ENCODE results near the gene ERMAP. TPM values are rescaled to one million over a fixed set of nuclear protein-coding genes. Genes with fewer than 3 reads are reported as not detected.
A peak's percentile ranks its signal among the peaks of the same experiment; 100 is the strongest.

ERMAP gene
- total and polyA plus RNA-seq, 9 of the 15 experiments (the other 6 are each of a cell fraction or from before 2014, with no cell fraction given): 8.0 to 31.4 (median 22.5) TPM

DNA sequence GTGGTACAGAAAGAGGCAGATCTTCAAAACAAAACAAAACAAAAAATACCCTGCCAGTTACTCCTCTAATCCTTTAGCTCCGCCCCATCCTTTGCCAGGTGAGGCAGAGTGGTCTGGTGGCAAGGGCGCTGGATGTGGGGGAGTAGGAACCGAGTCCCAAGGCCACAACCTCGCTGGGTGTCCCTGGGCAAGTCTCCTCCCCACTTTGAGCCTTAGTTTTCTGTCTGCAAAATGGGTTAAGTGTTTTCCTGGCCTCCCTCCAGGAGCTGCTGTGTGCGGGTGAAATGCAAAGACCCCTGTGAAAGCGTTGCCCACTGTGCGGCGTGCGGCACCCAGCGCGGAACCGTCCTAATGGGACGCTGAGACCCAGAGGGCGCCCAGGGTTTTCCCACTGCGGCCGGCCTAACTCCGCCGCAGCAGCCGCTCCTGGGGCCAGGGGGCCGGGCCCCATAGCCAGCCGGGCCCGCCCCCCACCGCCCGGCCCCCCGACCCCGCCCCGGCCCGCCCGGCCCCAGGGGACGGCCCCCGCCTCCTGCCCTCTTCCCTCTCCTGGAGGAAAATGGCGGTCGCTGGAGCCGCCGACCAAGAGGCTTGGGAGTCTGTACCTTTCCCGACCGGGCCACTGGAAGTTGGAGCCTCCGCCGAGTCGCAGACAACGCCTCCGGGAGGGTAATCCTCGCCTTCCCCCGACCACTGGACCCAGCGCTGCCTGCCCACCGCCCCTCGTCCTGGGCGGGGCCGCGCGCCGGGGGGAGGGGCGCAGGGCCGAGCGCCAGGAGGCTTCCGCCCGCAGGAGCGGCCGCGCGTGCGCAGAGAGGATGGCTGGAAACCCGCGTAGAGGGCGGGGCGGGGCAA, at the start of gene ERMAP, which contains the start of gene SVBP (continued):
- TF ChIP-seq, protein P1, sequence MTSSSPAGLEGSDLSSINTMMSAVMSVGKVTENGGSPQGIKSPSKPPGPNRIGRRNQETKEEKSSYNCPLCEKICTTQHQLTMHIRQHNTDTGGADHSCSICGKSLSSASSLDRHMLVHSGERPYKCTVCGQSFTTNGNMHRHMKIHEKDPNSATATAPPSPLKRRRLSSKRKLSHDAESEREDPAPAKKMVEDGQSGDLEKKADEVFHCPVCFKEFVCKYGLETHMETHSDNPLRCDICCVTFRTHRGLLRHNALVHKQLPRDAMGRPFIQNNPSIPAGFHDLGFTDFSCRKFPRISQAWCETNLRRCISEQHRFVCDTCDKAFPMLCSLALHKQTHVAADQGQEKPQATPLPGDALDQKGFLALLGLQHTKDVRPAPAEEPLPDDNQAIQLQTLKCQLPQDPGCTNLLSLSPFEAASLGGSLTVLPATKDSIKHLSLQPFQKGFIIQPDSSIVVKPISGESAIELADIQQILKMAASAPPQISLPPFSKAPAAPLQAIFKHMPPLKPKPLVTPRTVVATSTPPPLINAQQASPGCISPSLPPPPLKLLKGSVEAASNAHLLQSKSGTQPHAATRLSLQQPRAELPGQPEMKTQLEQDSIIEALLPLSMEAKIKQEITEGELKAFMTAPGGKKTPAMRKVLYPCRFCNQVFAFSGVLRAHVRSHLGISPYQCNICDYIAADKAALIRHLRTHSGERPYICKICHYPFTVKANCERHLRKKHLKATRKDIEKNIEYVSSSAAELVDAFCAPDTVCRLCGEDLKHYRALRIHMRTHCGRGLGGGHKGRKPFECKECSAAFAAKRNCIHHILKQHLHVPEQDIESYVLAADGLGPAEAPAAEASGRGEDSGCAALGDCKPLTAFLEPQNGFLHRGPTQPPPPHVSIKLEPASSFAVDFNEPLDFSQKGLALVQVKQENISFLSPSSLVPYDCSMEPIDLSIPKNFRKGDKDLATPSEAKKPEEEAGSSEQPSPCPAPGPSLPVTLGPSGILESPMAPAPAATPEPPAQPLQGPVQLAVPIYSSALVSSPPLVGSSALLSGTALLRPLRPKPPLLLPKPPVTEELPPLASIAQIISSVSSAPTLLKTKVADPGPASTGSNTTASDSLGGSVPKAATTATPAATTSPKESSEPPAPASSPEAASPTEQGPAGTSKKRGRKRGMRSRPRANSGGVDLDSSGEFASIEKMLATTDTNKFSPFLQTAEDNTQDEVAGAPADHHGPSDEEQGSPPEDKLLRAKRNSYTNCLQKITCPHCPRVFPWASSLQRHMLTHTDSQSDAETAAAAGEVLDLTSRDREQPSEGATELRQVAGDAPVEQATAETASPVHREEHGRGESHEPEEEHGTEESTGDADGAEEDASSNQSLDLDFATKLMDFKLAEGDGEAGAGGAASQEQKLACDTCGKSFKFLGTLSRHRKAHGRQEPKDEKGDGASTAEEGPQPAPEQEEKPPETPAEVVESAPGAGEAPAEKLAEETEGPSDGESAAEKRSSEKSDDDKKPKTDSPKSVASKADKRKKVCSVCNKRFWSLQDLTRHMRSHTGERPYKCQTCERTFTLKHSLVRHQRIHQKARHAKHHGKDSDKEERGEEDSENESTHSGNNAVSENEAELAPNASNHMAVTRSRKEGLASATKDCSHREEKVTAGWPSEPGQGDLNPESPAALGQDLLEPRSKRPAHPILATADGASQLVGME (CRISPR knock-in tag; IDR thresholded peaks at IDR 0.05): no peak
- TF ChIP-seq ZNF384 (IDR thresholded peaks at IDR 0.05; ENCODE audit: low read depth, low read length) (0 out of 2 replicates have a peak, but pooled peaks have one; percentile 36), CBFA2T3 (IDR thresholded peaks at IDR 0.05) (0 out of 2 replicates have a peak, but pooled peaks have one; percentile 6), MEIS2 (IDR thresholded peaks at IDR 0.05; ENCODE audit: partially characterized antibody) (peak; percentile 72), MCM3 (IDR thresholded peaks at IDR 0.05) (no peak), SMAD1 (IDR thresholded peaks at IDR 0.05; ENCODE audit: low read depth, low read length, partially characterized antibody) (peak; percentile 59), ETV1 (tag; conservative IDR thresholded peaks at IDR 0.05; ENCODE audit: low read depth) (0 out of 2 replicates have a peak, but pooled peaks have one; percentile 27), CSDE1 (IDR thresholded peaks at IDR 0.05) (no peak), ZNF174 (CRISPR knock-in tag; IDR thresholded peaks at IDR 0.05) (no peak), EHMT2 (IDR thresholded peaks at IDR 0.05) (no peak)
- TF ChIP-seq, protein P2, sequence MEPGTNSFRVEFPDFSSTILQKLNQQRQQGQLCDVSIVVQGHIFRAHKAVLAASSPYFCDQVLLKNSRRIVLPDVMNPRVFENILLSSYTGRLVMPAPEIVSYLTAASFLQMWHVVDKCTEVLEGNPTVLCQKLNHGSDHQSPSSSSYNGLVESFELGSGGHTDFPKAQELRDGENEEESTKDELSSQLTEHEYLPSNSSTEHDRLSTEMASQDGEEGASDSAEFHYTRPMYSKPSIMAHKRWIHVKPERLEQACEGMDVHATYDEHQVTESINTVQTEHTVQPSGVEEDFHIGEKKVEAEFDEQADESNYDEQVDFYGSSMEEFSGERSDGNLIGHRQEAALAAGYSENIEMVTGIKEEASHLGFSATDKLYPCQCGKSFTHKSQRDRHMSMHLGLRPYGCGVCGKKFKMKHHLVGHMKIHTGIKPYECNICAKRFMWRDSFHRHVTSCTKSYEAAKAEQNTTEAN (CRISPR knock-in tag; IDR thresholded peaks at IDR 0.05): no peak
- TF ChIP-seq, protein P3, sequence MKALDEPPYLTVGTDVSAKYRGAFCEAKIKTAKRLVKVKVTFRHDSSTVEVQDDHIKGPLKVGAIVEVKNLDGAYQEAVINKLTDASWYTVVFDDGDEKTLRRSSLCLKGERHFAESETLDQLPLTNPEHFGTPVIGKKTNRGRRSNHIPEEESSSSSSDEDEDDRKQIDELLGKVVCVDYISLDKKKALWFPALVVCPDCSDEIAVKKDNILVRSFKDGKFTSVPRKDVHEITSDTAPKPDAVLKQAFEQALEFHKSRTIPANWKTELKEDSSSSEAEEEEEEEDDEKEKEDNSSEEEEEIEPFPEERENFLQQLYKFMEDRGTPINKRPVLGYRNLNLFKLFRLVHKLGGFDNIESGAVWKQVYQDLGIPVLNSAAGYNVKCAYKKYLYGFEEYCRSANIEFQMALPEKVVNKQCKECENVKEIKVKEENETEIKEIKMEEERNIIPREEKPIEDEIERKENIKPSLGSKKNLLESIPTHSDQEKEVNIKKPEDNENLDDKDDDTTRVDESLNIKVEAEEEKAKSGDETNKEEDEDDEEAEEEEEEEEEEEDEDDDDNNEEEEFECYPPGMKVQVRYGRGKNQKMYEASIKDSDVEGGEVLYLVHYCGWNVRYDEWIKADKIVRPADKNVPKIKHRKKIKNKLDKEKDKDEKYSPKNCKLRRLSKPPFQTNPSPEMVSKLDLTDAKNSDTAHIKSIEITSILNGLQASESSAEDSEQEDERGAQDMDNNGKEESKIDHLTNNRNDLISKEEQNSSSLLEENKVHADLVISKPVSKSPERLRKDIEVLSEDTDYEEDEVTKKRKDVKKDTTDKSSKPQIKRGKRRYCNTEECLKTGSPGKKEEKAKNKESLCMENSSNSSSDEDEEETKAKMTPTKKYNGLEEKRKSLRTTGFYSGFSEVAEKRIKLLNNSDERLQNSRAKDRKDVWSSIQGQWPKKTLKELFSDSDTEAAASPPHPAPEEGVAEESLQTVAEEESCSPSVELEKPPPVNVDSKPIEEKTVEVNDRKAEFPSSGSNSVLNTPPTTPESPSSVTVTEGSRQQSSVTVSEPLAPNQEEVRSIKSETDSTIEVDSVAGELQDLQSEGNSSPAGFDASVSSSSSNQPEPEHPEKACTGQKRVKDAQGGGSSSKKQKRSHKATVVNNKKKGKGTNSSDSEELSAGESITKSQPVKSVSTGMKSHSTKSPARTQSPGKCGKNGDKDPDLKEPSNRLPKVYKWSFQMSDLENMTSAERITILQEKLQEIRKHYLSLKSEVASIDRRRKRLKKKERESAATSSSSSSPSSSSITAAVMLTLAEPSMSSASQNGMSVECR (CRISPR knock-in tag; IDR thresholded peaks at IDR 0.05): peak; percentile 40; the same call in 1 of the 2 replicates
- TF ChIP-seq, protein P4, sequence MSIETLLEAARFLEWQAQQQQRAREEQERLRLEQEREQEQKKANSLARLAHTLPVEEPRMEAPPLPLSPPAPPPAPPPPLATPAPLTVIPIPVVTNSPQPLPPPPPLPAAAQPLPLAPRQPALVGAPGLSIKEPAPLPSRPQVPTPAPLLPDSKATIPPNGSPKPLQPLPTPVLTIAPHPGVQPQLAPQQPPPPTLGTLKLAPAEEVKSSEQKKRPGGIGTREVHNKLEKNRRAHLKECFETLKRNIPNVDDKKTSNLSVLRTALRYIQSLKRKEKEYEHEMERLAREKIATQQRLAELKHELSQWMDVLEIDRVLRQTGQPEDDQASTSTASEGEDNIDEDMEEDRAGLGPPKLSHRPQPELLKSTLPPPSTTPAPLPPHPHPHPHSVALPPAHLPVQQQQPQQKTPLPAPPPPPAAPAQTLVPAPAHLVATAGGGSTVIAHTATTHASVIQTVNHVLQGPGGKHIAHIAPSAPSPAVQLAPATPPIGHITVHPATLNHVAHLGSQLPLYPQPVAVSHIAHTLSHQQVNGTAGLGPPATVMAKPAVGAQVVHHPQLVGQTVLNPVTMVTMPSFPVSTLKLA (conservative IDR thresholded peaks at IDR 0.05): peak in 1 of 2 experiments; percentile 42; a peak in 3 of 4 replicates

Measured in K562 (cell line).